Mesothelial cell of epicardium (in vitro differentiated cells): ENCODE results near the gene SCART1. TPM values are rescaled to one million over a fixed set of nuclear protein-coding genes. Genes with fewer than 3 reads are reported as not detected.
A peak's percentile ranks its signal among the peaks of the same experiment; 100 is the strongest.
"Not testable (repeated sequence)": the region's sequence is repeated elsewhere in the genome, so short reads cannot be mapped to it uniquely, and the experiment has no call there.

Source experiments
- DNase-seq, 2 experiments: peaks; one replicate each; pipeline ENCODE4 v3.0.0; 2021; ENCODE audit warnings: low spot score in 2 of 2; ENCODE audit not compliant: unreplicated experiment in 2 of 2
- H3K27ac Mint-ChIP-seq: 2 replicates; pipeline ENCODE4 v1.8.0; 2021; ENCODE audit warnings: mixed read lengths
- H3K27me3 Mint-ChIP-seq: 2 replicates; pipeline ENCODE4 v1.8.0; 2021; ENCODE audit warnings: low read depth, mixed read lengths
- H3K36me3 Mint-ChIP-seq: 2 replicates; pipeline ENCODE4 v1.8.0; 2021; ENCODE audit warnings: mixed read lengths
- H3K4me1 Mint-ChIP-seq: 2 replicates; pipeline ENCODE4 v1.8.0; 2021; ENCODE audit warnings: mixed read lengths
- H3K4me3 Mint-ChIP-seq: 2 replicates; pipeline ENCODE4 v1.8.0; 2021; ENCODE audit warnings: mild to moderate bottlenecking, moderate library complexity, mixed read lengths
- H3K9me3 Mint-ChIP-seq: 2 replicates; pipeline ENCODE4 v1.8.0; 2021; ENCODE audit warnings: mixed read lengths
- total RNA-seq: library from RNA; stranded (reverse); gene quantifications from 3 replicates; pipeline ENCODE4 v1.2.1, GENCODE V29; 2021
- TF ChIP-seq, protein P1 (sequence below): fragments of 200-600 bp; sonication (generic); IDR thresholded peaks from one replicate; pipeline ENCODE4 v1.5.0; 2021; ENCODE audit warnings: antibody characterized with exemption; ENCODE audit not compliant: unreplicated experiment

SCART1 gene
- total RNA-seq, 1 donor from 2014 or later = 4.1 TPM

DNA sequence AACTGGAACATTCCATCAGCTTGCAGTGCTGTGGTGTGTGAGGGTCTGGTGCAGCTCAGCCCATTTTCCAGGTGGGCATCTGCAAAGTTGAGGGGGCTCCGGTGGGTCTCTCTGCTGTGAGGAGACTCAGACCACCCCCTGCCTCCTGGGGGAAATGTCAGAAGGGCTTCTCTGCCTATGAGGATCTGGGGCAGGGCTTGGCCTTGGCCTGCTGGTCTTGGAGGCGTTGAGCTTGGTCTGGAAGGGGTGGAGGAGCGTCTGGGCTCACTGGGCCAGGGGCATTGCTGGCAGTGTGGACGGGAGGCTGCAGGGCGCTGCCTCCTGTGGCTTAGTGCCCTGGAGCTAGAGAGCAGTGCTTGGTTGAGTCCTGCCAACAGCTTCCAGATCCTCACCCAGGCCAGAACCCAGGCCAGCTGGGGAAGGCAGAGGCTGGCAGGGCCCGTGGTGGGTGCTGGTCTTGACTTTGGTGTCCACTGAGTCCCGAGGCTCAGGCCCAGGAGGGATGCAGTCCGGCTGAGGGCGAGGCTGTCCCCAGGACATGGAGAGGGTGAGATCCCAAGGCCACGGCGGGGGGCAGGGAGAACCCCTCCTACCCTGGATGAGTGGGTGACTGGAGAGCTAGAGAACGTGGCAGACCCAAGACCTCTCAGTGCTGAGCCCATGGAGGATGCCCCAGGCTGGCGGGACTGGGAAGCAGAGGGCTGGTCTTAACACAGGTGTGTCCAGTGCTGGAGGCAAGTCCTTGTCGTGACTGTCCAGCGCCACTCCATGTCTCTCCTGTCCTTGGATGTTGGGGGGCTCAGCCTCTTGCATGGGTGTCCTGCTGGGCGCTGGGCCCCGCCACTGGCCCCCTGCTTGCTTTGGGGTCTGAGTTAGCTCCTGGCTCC is 32.2 kb upstream of the SCART1 start:
- no peak overlapping the region for H3K4me3 Mint-ChIP-seq
- no peak overlapping the region for H3K27ac Mint-ChIP-seq
- no peaks in the 10 kb centered on the region for H3K4me1 Mint-ChIP-seq
- H3K36me3 Mint-ChIP-seq = peaks cover 12% of the 10 kb centered on the region
- H3K27me3 Mint-ChIP-seq = peaks cover 23% of the 10 kb centered on the region
- H3K9me3 Mint-ChIP-seq = no peaks in the 10 kb centered on the region
- TF ChIP-seq, protein P1, sequence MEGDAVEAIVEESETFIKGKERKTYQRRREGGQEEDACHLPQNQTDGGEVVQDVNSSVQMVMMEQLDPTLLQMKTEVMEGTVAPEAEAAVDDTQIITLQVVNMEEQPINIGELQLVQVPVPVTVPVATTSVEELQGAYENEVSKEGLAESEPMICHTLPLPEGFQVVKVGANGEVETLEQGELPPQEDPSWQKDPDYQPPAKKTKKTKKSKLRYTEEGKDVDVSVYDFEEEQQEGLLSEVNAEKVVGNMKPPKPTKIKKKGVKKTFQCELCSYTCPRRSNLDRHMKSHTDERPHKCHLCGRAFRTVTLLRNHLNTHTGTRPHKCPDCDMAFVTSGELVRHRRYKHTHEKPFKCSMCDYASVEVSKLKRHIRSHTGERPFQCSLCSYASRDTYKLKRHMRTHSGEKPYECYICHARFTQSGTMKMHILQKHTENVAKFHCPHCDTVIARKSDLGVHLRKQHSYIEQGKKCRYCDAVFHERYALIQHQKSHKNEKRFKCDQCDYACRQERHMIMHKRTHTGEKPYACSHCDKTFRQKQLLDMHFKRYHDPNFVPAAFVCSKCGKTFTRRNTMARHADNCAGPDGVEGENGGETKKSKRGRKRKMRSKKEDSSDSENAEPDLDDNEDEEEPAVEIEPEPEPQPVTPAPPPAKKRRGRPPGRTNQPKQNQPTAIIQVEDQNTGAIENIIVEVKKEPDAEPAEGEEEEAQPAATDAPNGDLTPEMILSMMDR = no peak
- no peak for DNase-seq

DNA sequence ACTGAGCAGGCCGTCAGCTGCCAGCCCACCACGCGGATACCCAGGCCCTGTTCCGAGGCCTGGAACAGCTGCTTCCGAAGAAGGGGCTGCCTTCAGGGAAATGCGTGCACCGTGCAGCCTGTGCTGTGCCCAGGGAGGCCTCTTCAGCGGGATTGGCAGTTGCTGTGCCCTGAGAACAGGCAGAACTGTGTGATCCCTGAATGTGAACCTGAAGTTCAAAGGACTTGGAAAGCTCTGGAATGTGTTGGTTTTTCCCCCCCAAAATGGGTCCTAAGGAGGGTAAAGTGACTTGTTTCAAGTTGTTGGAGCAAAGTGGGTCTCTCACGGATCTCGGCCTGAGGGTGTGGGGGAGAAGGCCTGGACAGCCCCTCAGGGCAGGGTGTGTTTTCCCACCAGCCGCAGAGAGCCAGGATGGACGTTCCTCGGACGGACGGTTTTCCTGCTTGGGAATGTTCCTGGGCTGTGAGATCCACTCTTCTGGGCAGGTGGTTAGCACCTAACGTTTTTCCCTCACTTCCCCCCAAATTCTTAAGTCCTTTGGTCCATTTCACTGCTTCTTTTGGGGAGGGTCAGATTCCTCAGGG is 31.4 kb upstream of the SCART1 start:
- peak overlapping the region; percentile 10 for H3K4me3 Mint-ChIP-seq

DNA sequence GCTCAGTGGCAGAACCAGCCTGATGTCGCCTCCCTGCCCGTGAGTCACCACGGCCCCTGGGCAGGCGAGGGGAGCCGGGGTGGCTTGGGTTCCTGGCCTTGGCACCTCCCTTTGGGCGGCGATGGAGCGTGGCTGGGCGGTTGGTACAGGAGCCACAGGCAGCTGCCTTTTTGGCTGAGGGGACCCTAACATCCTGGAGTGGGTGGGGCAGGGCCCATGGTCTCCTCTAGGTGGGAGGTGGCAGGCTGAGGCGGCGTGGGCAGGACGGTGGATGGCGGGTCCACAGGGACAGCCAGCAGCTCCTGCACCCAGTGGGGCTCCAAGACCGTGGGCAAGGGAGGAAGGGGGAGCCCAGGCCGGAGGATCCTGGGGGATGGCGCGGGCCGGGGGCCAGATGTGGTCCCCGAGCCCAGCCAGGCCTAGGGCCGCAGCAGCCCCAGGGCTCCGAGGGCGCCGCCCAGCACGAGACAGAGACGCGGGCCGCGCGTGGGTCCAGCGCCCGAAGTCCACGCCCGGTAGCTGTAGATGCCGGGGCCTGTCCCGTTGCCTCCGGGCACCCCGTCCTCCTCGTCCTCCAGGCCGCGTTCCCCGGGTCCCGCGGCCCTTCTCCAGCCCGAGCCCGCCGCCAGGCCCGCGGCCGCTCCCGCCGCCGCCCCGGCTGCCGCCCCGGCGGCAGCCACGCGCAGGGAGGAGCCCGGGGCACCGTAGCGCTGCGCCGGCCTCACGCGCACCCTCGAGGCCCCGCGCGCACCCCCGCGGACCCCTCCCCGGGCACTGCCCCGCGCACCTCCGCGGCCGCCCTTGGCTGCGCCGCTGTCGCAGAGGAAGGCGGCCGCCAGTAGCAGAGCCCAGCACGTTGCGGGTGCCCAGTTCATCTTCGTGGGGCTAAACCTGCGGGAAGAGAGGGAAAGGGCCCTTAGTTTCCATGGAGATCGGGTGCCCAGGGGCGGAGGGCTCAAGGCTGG is 30.7 kb upstream of the SCART1 start:
- H3K9me3 Mint-ChIP-seq = no peaks in the 10 kb centered on the region
- TF ChIP-seq, protein P1 = no peak
- peak overlapping the region; percentile 52 for H3K4me3 Mint-ChIP-seq
- H3K4me1 Mint-ChIP-seq = no peaks in the 10 kb centered on the region
- no peak overlapping the region for H3K27ac Mint-ChIP-seq
- H3K27me3 Mint-ChIP-seq = peaks cover 23% of the 10 kb centered on the region
- peaks cover 12% of the 10 kb centered on the region for H3K36me3 Mint-ChIP-seq
- DNase-seq = no peak

More for the DNA sequence above, 31.4 kb upstream of the SCART1 start:
- Mint-ChIP-seq H3K27ac (no peak overlapping the region), H3K4me1 (no peaks in the 10 kb centered on the region), H3K36me3 (peaks cover 12% of the 10 kb centered on the region), H3K9me3 (no peaks in the 10 kb centered on the region), H3K27me3 (peaks cover 23% of the 10 kb centered on the region)
- no peak for DNase-seq
- TF ChIP-seq, protein P1 = no peak

DNA sequence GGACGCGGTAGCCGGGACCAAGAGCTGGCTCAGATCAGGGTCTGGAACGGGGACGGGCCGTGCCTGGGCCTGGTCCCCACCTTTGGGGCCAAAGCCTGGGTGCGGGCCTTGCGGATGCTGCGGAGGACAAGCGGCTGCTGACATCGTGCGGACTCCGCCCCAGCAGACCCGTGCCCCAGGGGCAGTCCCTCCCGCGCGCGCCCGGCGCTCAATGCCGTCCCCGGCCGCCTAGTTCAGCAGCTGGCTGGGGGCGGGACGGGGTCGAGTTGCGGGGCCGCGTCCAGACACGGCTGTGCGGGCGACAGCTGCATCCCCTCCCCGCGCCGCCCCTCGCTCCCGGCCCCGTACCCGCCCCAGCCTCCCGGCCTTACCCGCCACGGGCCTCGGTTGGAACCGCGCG is 29.6 kb upstream of the SCART1 start:
- DNase-seq, H3K27ac Mint-ChIP-seq, H3K4me3 Mint-ChIP-seq, H3K36me3 Mint-ChIP-seq, H3K4me1 Mint-ChIP-seq, H3K9me3 Mint-ChIP-seq: not testable (repeated sequence)
- peaks cover 23% of the 10 kb centered on the region for H3K27me3 Mint-ChIP-seq

DNA sequence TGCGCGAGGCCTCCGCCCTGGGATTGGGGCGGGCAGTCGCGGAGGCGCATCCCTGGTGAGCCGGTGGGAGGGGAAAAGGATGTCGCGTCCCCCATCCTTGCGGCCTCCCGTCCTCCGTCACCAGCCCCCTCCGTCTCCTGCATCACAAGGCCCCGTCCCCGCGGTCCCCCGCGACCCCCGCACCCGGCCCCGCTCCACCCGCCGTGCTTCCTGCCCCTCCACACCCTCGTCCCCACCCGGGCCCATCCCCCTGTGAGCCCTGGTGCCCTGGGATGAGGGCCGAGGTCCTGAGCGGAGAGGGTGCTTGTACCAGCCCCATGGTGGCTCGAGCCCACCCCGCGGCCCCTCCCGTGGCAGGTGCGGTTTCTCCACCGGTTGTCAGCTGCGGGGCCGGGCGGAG is 29.1 kb upstream of the SCART1 start, which contains the start of gene SPRN:
Gene SPRN, minus strand, starts transcription at position 25 of the 400 bp plus-strand sequence. CDS start 944 bp downstream, outside the sequence.
- Mint-ChIP-seq H3K27me3 (peaks cover 23% of the 10 kb centered on the region), H3K4me3 (peak within 1 kb of the TSS; percentile 52), H3K9me3 (peaks cover 11% of the 10 kb centered on the region)
- DNase-seq, H3K4me1 Mint-ChIP-seq, H3K27ac Mint-ChIP-seq, H3K36me3 Mint-ChIP-seq: not testable (repeated sequence)

DNA sequence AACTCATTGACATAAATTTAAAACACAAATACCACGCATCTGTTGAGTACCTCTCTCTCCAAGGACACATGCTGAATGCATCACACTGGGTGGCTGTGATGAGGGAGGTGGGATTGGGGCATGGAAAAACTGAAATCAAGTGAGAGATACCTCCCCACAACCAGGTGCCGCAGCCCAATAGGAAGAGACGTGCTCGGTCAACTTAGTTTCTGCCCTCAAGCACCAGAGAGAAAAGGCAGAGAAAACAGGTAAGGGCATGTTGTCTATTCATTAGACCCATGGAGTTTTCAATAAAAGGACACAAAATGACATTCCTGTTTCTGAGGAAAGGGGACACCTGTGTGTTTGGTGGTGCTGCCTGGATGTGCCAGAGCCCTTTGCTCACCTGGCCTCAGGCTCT is 24.2 kb upstream of the SCART1 start:
- H3K27ac Mint-ChIP-seq, H3K36me3 Mint-ChIP-seq, H3K4me1 Mint-ChIP-seq, DNase-seq, H3K27me3 Mint-ChIP-seq, H3K4me3 Mint-ChIP-seq: not testable (repeated sequence)
- peaks cover 11% of the 10 kb centered on the region for H3K9me3 Mint-ChIP-seq

GRCh38 chr10:133431888-133432613 is 21.7 kb upstream of the SCART1 start:
- H3K27ac Mint-ChIP-seq = not testable (repeated sequence)

GRCh38 chr10:133432789-133433188 is 21.0 kb upstream of the SCART1 start:
- H3K36me3 Mint-ChIP-seq, H3K27ac Mint-ChIP-seq, H3K27me3 Mint-ChIP-seq, DNase-seq, H3K4me1 Mint-ChIP-seq, H3K4me3 Mint-ChIP-seq: not testable (repeated sequence)
- H3K9me3 Mint-ChIP-seq = peaks cover 25% of the 10 kb centered on the region

More at GRCh38 chr10:133431888-133432613, 21.7 kb upstream of the SCART1 start:
- not testable (repeated sequence) for H3K4me3 Mint-ChIP-seq, H3K36me3 Mint-ChIP-seq, DNase-seq, H3K27me3 Mint-ChIP-seq, H3K4me1 Mint-ChIP-seq
- peaks cover 20% of the 10 kb centered on the region for H3K9me3 Mint-ChIP-seq
